WTC11 (cell line): ENCODE measurements around the gene NTRK1. TPM values are rescaled to one million over a fixed set of nuclear protein-coding genes. Genes with fewer than 3 reads are reported as not detected.

Source experiments
- ATAC-seq: fragments of 200-7000 bp; cut with Tn5 transposase; 2 replicates; pipeline ENCODE4 v1.10.0; 2021; ENCODE audit warnings: mild to moderate bottlenecking, moderate library complexity
- CTCF ChIA-PET: fragments of 300-600 bp; sonication (Branson Sonifier 250); formaldehyde crosslinking; loops from one replicate; lab custom pipeline; 2021; ENCODE audit warnings: antibody characterized with exemption; lab: Charles Lee
- POLR2A ChIA-PET: fragments of 350-600 bp; sonication (Branson Sonifier 250); formaldehyde crosslinking; loops from one replicate; lab custom pipeline; 2021; ENCODE audit warnings: antibody characterized with exemption; lab: Charles Lee
- DNase-seq: peaks from one replicate; pipeline ENCODE4 v3.0.0; 2021; ENCODE audit warnings: low spot score
- H3K27ac Mint-ChIP-seq: 2 replicates; pipeline ENCODE4 v1.8.0; 2021; ENCODE audit warnings: mixed read lengths
- H3K27me3 Mint-ChIP-seq: 2 replicates; pipeline ENCODE4 v1.8.0; 2021; ENCODE audit warnings: low read depth, mild to moderate bottlenecking, moderate library complexity, mixed read lengths
- H3K36me3 Mint-ChIP-seq: 2 replicates; pipeline ENCODE4 v1.8.0; 2021; ENCODE audit warnings: mixed read lengths
- H3K4me1 Mint-ChIP-seq: 2 replicates; pipeline ENCODE4 v1.8.0; 2022; ENCODE audit warnings: mixed read lengths
- H3K4me3 Mint-ChIP-seq: 2 replicates; pipeline ENCODE4 v1.8.0; 2021; ENCODE audit warnings: mild to moderate bottlenecking, moderate library complexity, mixed read lengths
- H3K9me3 Mint-ChIP-seq: 2 replicates; pipeline ENCODE4 v1.8.0; 2021; ENCODE audit warnings: mixed read lengths
- ATF6 ChIP-seq: sonication (generic); formaldehyde crosslinking; IDR thresholded peaks from 2 replicates; pipeline ENCODE4 v1.8.1; 2023; ENCODE audit warnings: mild to moderate bottlenecking, missing genetic modification reagents
- CREM ChIP-seq: sonication (generic); formaldehyde crosslinking; IDR thresholded peaks from 2 replicates; pipeline ENCODE4 v1.8.1; 2022; ENCODE audit warnings: mild to moderate bottlenecking, missing genetic modification reagents, moderate library complexity
- EMX1 ChIP-seq: fragments of 250-450 bp; sonication (Bioruptor Pico); IDR thresholded peaks from 2 replicates; pipeline ENCODE4 v1.8.0; 2021; ENCODE audit warnings: mild to moderate bottlenecking
- FOXP4 ChIP-seq: sonication (generic); formaldehyde crosslinking; IDR thresholded peaks from 2 replicates; pipeline ENCODE4 v1.8.0; 2022; ENCODE audit warnings: mild to moderate bottlenecking, missing genetic modification reagents
- IRF1 ChIP-seq: sonication (generic); formaldehyde crosslinking; IDR thresholded peaks from 2 replicates; pipeline ENCODE4 v1.8.0; 2023; ENCODE audit warnings: missing genetic modification reagents
- MLX ChIP-seq: sonication (generic); formaldehyde crosslinking; IDR thresholded peaks from 2 replicates; pipeline ENCODE4 v1.8.1; 2023; ENCODE audit warnings: mild to moderate bottlenecking, missing genetic modification reagents, moderate library complexity
- MYBL2 ChIP-seq: sonication (generic); formaldehyde crosslinking; IDR thresholded peaks from 2 replicates; pipeline ENCODE4 v1.8.1; 2023; ENCODE audit warnings: mild to moderate bottlenecking, moderate library complexity, missing genetic modification reagents
- NFATC4 ChIP-seq: fragments of 250-450 bp; sonication (Bioruptor Pico); IDR thresholded peaks from 2 replicates; pipeline ENCODE4 v1.9.0; 2021; ENCODE audit warnings: mild to moderate bottlenecking
- NFE2L1 ChIP-seq: sonication (generic); formaldehyde crosslinking; IDR thresholded peaks from 2 replicates; pipeline ENCODE4 v1.8.1; 2023; ENCODE audit warnings: missing genetic modification reagents
- OVOL2 ChIP-seq: fragments of 250-450 bp; sonication (Bioruptor Pico); IDR thresholded peaks from 2 replicates; pipeline ENCODE4 v1.9.0; 2021; ENCODE audit warnings: mild to moderate bottlenecking, borderline replicate concordance
- PRDM15 ChIP-seq: sonication (generic); formaldehyde crosslinking; IDR thresholded peaks from 2 replicates; pipeline ENCODE4 v1.8.0; 2022; ENCODE audit warnings: missing genetic modification reagents
- PREB ChIP-seq: sonication (generic); formaldehyde crosslinking; IDR thresholded peaks from 2 replicates; pipeline ENCODE4 v1.8.1; 2022; ENCODE audit warnings: mild to moderate bottlenecking, missing genetic modification reagents, moderate library complexity, borderline replicate concordance
- SOX15 ChIP-seq: fragments of 250-450 bp; sonication (Bioruptor Pico); IDR thresholded peaks from 2 replicates; pipeline ENCODE4 v1.9.0; 2021; ENCODE audit warnings: mild to moderate bottlenecking
- TCF7 ChIP-seq: sonication (generic); formaldehyde crosslinking; IDR thresholded peaks from 2 replicates; pipeline ENCODE4 v1.8.0; 2022; ENCODE audit warnings: mild to moderate bottlenecking, low read depth, missing genetic modification reagents, moderate library complexity
- USF2 ChIP-seq: sonication (generic); formaldehyde crosslinking; IDR thresholded peaks from 2 replicates; pipeline ENCODE4 v1.8.1; 2023; ENCODE audit warnings: mild to moderate bottlenecking, missing genetic modification reagents, moderate library complexity
- ZNF219 ChIP-seq: sonication (generic); formaldehyde crosslinking; IDR thresholded peaks from 2 replicates; pipeline ENCODE4 v1.8.0; 2023; ENCODE audit warnings: missing genetic modification reagents, mild to moderate bottlenecking, borderline replicate concordance
- ZNF532 ChIP-seq: fragments of 250-450 bp; sonication (Bioruptor Pico); IDR thresholded peaks from 2 replicates; pipeline ENCODE4 v1.9.0; 2021; ENCODE audit warnings: mild to moderate bottlenecking, borderline replicate concordance
- ZNF671 ChIP-seq: fragments of 250-450 bp; sonication (Bioruptor Pico); IDR thresholded peaks from 2 replicates; pipeline ENCODE4 v1.8.0; 2021; ENCODE audit warnings: mild to moderate bottlenecking
- total RNA-seq: library from RNA; stranded (reverse); gene quantifications from 3 replicates; pipeline ENCODE4 v1.2.3, GENCODE V29; 2021

NTRK1 gene
- total RNA-seq, 1 experiment from 2014 or later: 0.42 TPM

- no peak for ATAC-seq
- Mint-ChIP-seq H3K27me3 (peaks cover 68% of the 10 kb centered on the region), H3K4me1 (peaks cover 20% of the 10 kb centered on the region), H3K36me3 (no peaks in the 10 kb centered on the region), H3K27ac (no peak overlapping the region), H3K4me3 (no peak overlapping the region), H3K9me3 (no peaks in the 10 kb centered on the region)
- CTCF ChIA-PET: interaction anchor here (1.2 to 9.9 kb wide), 3 partner anchors 24 to 63 kb away, joined by 3 to 211 read pairs (median 7); partner anchors contain the start of gene PEAR1
- TF ChIP-seq SOX15 (CRISPR knock-in tag) (no peak), FOXP4 (CRISPR knock-in tag) (no peak), ATF6 (CRISPR knock-in tag) (no peak), CREM (no peak), ZNF532 (CRISPR knock-in tag) (no peak), TCF7 (CRISPR knock-in tag) (no peak), ZNF219 (CRISPR knock-in tag) (no peak), NFE2L1 (no peak), ZNF671 (CRISPR knock-in tag) (no peak)
- DNase-seq: no peak
- POLR2A ChIA-PET: no interaction called here
These were observed 4.1 kb downstream of the NTRK1 start for GRCh38 chr1:156864796-156865195.

- H3K36me3 Mint-ChIP-seq: no peaks in the 10 kb centered on the region
- ATAC-seq (no peak), DNase-seq (no peak)
- no peak overlapping the region for H3K4me3 Mint-ChIP-seq
- ChIA-PET POLR2A (no interaction called here), CTCF (interaction anchor here (1.2 to 9.9 kb wide), 3 partner anchors 23 to 63 kb away, joined by 3 to 211 read pairs (median 7); partner anchors contain the start of gene PEAR1)
- no peak overlapping the region for H3K27ac Mint-ChIP-seq
- H3K4me1 Mint-ChIP-seq: peaks cover 19% of the 10 kb centered on the region
- peaks cover 66% of the 10 kb centered on the region for H3K27me3 Mint-ChIP-seq
- H3K9me3 Mint-ChIP-seq: no peaks in the 10 kb centered on the region
- TF ChIP-seq IRF1 (CRISPR knock-in tag): no peak
- TF ChIP-seq MLX (CRISPR knock-in tag): no peak
- TF ChIP-seq OVOL2 (CRISPR knock-in tag): no peak
- TF ChIP-seq NFATC4 (CRISPR knock-in tag): no peak
- no peak for TF ChIP-seq PREB (CRISPR knock-in tag)
- TF ChIP-seq PRDM15 (CRISPR knock-in tag): no peak
- TF ChIP-seq USF2 (CRISPR knock-in tag): no peak
- no peak for TF ChIP-seq MYBL2 (CRISPR knock-in tag)
- TF ChIP-seq EMX1 (CRISPR knock-in tag): no peak
These were observed 4.6 kb downstream of the NTRK1 start for GRCh38 chr1:156865258-156865657.
